RWPE2 (cell line): ENCODE measurements around the gene IPCEF1.
"Not testable (repeated sequence)": the region's sequence is repeated elsewhere in the genome, so short reads cannot be mapped to it uniquely, and the experiment has no call there.

Experiments
- ATAC-seq: fragments of 200-7000 bp; cut with Tn5 transposase; 3 replicates; pipeline ENCODE4 v1.9.1; 2021; ENCODE audit warnings: low read depth
- DNase-seq: peaks from one replicate; pipeline ENCODE4 v3.0.0-alpha.2; 2020; ENCODE audit warnings: low spot score
- H3K27ac ChIP-seq: fragments of 450-650 bp; 2 replicates; pipeline ENCODE4 v1.5.1; 2017; ENCODE audit warnings: mild to moderate bottlenecking; ENCODE audit not compliant: poor library complexity, severe bottlenecking
- H3K27me3 ChIP-seq: fragments of 250-450 bp; sonication (Bioruptor Pico); 2 replicates; pipeline ENCODE4 v1.5.1; 2021; ENCODE audit warnings: mild to moderate bottlenecking, moderate library complexity; ENCODE audit not compliant: insufficient read depth, poor library complexity, severe bottlenecking
- H3K36me3 ChIP-seq: fragments of 250-450 bp; sonication (Bioruptor Pico); 2 replicates; pipeline ENCODE4 v1.5.1; 2020; ENCODE audit warnings: low read depth, mild to moderate bottlenecking, moderate library complexity
- H3K4me1 ChIP-seq: fragments of 250-450 bp; sonication (Bioruptor Pico); 2 replicates; pipeline ENCODE4 v1.5.1; 2021; ENCODE audit warnings: mild to moderate bottlenecking, moderate library complexity; ENCODE audit not compliant: insufficient read depth, poor library complexity, severe bottlenecking
- H3K4me3 ChIP-seq: fragments of 250-450 bp; sonication (Bioruptor Pico); 2 replicates; pipeline ENCODE4 v1.5.1; 2021; ENCODE audit warnings: mild to moderate bottlenecking, moderate library complexity; ENCODE audit not compliant: severe bottlenecking
- H3K9me3 ChIP-seq: fragments of 250-450 bp; sonication (Bioruptor Pico); 2 replicates; pipeline ENCODE4 v1.5.1; 2021; ENCODE audit warnings: mild to moderate bottlenecking, moderate library complexity; ENCODE audit not compliant: severe bottlenecking
- TF ChIP-seq, protein P1 (sequence below): fragments of 450-650 bp; IDR thresholded peaks from one replicate; pipeline ENCODE4 v1.5.1; 2017; ENCODE audit warnings: mild to moderate bottlenecking, moderate library complexity; ENCODE audit not compliant: poor library complexity, severe bottlenecking

IPCEF1 gene

DNA sequence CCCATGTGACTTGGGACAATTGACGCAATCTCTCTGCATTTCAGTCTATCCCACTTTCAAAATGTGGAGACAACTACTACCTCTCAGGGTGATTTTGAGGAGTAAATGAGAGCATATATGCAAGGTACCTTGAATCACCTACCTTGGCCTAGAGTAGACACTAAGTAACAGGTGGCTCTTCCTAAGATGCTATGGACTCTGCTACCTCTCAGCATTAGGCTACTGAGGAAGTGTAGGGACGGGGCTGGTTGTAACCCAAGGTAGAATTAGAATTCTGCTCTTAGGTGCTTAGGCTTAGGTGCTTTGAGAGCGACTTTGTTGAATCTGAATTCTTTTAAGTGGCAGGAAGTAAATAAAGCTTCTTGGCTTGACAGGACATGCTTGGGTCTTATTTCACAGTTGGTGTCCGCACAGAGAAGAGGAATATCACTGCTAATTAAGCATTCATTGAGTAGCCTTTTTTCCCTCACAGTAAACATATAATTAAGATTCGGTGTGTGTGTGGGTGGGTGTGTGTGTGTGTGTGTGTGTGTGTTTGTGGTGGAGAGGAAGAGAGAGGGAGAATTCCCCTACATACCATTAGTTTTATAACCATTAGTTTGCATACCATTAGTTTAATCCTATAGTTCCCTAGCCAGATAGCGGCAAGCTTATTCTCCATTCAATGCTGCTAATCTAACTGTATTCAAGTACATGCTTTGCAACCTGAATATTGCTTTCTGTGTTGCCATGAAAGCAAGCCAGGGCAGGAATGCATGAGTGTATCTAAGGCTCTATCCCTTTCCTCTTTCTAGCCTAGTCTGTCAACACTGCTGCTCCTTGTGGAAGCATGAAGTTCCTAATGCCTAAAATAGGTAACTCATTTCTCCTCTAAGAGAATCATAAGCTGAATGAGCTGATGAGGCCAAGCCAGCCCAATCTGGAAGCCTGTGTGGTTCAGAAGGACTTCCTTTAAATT is 112.5 kb downstream of the IPCEF1 start:
- no peak overlapping the region for H3K27ac ChIP-seq

DNA sequence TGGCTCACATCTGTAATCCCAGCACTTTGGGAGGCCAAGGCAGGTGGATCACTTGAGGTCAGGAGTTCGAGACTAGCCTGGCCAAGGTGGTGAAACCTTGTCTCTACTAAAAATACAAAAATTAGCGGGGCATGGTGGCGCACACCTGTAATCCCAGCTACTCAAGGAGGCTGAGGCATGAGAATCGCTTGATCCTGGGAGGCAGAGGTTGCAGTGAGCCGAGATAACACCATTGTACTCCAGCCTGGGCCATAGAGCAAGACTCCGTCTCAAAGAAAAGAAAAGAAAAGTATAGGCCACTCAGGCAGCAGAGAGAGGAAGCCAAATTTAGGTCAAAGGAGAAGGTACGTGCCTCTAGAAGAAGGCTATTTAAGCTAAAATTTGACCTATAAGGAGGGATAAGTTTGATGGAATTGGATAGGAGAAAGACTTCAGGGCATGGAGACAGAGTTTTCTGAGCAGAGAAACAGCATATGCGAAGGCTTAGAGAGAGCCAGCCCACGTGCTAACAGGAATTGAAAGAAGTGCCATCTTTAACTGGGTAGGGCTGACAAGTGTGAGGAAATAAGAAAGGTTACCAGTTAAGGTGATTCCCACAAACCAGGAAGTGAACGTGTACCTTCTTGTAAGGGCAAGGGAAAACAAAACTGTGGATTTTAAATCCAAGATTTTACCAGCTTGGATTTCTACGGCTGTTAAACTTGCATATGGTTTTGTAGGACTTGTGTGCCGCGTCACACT is 113.8 kb downstream of the IPCEF1 start:
- Histone ChIP-seq H3K27me3 (no peaks in the 10 kb centered on the region), H3K9me3 (peaks cover 4% of the 10 kb centered on the region), H3K4me3 (no peak overlapping the region), H3K27ac (no peak overlapping the region), H3K36me3 (no peaks in the 10 kb centered on the region), H3K4me1 (peaks cover 19% of the 10 kb centered on the region)
- TF ChIP-seq, protein P1, sequence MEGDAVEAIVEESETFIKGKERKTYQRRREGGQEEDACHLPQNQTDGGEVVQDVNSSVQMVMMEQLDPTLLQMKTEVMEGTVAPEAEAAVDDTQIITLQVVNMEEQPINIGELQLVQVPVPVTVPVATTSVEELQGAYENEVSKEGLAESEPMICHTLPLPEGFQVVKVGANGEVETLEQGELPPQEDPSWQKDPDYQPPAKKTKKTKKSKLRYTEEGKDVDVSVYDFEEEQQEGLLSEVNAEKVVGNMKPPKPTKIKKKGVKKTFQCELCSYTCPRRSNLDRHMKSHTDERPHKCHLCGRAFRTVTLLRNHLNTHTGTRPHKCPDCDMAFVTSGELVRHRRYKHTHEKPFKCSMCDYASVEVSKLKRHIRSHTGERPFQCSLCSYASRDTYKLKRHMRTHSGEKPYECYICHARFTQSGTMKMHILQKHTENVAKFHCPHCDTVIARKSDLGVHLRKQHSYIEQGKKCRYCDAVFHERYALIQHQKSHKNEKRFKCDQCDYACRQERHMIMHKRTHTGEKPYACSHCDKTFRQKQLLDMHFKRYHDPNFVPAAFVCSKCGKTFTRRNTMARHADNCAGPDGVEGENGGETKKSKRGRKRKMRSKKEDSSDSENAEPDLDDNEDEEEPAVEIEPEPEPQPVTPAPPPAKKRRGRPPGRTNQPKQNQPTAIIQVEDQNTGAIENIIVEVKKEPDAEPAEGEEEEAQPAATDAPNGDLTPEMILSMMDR, result no peak
- DNase-seq (no peak), ATAC-seq (no peak)

More for the DNA sequence above, 112.5 kb downstream of the IPCEF1 start:
- Histone ChIP-seq H3K4me1 (peaks cover 17% of the 10 kb centered on the region), H3K36me3 (no peaks in the 10 kb centered on the region), H3K4me3 (no peak overlapping the region), H3K9me3 (peaks cover 4% of the 10 kb centered on the region), H3K27me3 (no peaks in the 10 kb centered on the region)
- ATAC-seq, result peak; percentile 63; the same call in 2 of the 3 replicates
- TF ChIP-seq, protein P1, result no peak
- DNase-seq, result no peak

DNA sequence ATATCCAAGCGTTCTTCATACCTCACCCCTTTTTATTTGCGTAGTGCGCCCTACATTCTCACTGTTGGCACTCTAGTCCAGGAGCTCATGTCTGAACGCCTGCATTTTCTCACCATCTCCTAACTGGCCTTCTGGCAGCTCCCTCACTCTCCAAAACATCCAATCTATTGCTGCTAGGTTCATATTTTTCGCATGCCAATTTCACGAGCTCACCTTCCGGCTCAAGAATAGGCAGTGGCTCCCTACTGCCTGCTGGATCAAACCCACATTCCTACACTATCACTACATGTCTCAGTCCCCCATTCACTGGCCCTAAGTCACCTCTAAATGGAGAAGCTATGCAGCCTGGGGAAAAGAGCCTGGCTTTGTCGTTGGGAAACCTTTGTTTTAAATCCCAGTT is 115.0 kb downstream of the IPCEF1 start:
- H3K36me3 ChIP-seq, result no peaks in the 10 kb centered on the region
- H3K4me3 ChIP-seq, result no peak overlapping the region
- peaks cover 4% of the 10 kb centered on the region for H3K9me3 ChIP-seq
- no peak overlapping the region for H3K27ac ChIP-seq
- TF ChIP-seq, protein P1, result no peak
- no peaks in the 10 kb centered on the region for H3K27me3 ChIP-seq
- peaks cover 19% of the 10 kb centered on the region for H3K4me1 ChIP-seq
- DNase-seq (no peak), ATAC-seq (no peak)

DNA sequence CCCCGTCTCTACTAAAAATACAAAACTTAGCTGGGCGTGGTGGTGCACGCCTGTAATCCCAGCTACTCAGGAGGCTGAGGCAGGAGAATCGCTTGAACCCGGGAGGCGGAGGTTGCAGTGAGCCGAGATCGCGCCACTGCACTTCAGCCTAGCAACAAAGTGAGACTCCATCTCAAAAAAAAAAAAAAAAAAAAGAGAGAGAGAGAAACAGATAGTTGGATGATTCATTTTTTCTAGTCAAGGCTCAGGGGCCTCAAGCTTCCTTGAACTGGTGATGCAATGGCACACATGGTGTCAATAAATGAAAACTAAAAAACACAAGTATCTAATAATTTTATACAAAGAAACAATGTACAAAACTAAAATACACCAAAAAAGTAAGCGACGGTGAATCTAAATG is 115.5 kb downstream of the IPCEF1 start:
- peaks cover 19% of the 10 kb centered on the region for H3K4me1 ChIP-seq
- not testable (repeated sequence) for H3K4me3 ChIP-seq, H3K9me3 ChIP-seq, H3K27ac ChIP-seq, DNase-seq, ATAC-seq, H3K27me3 ChIP-seq, H3K36me3 ChIP-seq

DNA sequence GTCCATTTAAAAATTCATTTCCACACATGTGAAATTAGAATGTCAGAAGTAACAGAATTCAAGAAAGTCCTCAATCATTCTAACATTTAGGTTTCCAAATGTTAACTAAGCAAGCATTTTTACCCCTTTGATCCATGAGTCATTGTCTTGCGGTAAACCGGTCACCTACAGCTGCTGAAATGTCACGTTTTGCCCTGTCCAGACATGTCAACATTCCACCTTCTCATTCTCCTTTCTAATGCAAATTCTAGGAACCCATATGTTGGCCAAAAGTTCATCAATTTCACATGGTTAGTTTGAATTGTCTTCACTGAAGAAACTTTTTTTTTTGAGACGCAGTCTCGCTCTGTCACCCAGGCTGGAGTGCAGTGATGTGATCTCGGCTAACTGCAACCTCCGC is 117.2 kb downstream of the IPCEF1 start:
- DNase-seq (peak; percentile 57), ATAC-seq (peak; percentile 81)
- Histone ChIP-seq H3K27me3 (no peaks in the 10 kb centered on the region), H3K4me3 (no peak overlapping the region), H3K4me1 (peaks cover 19% of the 10 kb centered on the region), H3K9me3 (peaks cover 4% of the 10 kb centered on the region), H3K27ac (no peak overlapping the region), H3K36me3 (no peaks in the 10 kb centered on the region)
- TF ChIP-seq, protein P1, result no peak
